GM18861 (cell line): Measurements from ENCODE around the gene NADSYN1.
"Not testable (repeated sequence)": the region's sequence is repeated elsewhere in the genome, so short reads cannot be mapped to it uniquely, and the experiment has no call there.

ENCODE experiments used
- ATAC-seq: cut with Tn5 transposase; IDR thresholded peaks from one replicate; pipeline ENCODE4 v1.9.1; 2021; ENCODE audit not compliant: unreplicated experiment

Gene NADSYN1

DNA sequence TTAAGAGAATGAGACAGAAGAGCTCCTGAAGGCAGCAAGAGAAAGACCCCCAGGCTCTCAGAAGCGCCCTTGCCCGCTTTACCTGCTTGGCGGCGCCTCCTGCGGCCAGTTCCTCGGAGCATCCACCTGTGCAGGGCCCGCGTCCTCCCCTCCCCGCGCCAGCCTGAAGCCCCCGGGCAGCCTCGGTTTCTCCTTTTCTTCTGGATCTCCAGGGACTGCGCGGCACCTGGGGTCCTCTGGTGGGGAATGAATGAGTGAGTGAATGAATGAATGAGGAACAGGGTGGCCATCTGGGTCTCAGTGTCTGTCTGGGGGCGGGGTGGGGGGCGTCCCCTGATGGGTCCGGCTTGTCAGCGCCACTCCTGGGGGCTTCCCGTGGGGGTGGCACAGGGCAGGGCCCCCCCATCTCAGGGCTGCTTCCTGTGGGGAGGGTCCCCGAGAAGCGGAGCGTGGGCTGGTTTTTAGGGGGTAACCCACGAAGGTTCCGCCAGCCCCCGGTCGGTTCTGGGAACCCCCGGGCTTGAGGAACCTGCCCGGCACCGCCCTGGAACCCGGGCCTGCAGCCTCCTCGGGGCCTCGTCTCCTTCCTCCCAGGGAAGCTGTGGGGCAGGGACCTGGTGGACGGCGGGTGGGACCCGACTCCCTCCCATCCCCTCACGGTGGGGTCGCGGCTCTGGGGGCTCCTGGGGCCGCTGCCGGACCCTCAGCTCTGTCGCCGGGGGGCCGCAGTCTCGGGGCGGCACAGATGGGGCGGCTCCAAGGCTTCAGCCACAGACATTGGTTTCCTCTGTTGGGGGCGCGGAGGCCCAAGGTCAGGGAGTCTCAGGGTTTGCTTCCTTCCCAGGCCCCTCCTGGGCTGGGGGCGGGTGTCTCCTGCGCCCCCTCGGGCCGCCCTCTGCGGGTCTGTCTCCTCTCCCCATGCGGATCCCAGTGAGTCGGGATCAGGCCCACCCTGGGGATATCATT is 65.8 kb downstream of the NADSYN1 start:
- ATAC-seq = no peak

DNA sequence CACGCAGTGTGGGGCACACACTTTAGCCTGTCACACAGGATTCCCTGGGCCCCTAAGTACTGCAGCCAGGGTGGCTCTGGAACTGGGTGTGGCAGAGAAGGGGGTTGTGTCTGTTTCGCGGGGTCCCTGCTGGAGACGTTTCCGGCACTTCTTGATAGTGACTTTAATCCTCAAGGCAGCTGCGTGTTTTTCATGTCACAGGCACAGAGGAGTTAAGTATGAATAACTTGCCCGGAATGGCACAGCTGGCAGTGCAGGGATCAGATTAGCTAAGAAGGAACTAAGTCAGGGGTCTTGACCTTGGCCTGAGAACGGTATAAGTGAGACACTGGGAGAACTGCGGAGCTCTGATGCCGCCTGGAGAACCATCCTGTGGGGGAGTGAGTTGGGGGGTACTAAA is 66.5 kb downstream of the NADSYN1 start:
- ATAC-seq = no peak

DNA sequence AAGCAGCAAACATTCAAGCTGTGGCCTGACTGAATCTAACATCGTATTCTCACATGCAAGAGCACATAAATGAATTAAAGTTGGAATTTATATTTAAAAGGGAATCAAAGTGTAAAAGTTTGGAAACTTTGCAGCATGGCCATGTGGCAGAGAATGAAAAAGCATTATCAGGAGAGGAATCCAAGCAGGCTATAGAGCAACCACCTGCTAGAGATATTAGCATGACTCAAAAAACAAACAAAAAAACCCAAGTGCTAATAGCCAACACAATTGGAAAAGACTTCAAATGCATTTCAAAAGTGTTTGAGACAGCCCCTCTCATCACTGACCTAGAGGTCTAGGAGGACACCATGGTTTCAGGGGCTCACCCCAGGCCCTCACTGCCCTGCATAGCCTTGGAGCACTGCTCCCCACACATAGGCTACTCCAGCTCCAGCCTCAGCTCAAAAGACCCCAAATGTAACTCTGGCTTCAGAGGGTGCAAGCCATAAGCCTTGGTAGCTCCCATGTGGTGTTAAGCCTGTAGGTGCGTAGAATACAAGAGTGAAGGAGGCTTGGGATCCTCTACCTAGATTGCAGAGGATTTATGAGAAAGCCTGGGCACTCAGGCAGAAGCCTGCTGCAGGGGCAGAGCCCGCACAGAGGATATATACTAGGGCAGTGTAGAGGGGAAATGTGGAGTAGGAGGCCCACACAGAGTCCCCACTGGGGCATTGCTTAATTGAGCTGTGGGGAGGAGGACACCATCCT is 72.4 kb downstream of the NADSYN1 start:
- ATAC-seq = no peak

GRCh38 chr11:71525938-71526495 is 73.0 kb downstream of the NADSYN1 start:
- no peak for ATAC-seq

DNA sequence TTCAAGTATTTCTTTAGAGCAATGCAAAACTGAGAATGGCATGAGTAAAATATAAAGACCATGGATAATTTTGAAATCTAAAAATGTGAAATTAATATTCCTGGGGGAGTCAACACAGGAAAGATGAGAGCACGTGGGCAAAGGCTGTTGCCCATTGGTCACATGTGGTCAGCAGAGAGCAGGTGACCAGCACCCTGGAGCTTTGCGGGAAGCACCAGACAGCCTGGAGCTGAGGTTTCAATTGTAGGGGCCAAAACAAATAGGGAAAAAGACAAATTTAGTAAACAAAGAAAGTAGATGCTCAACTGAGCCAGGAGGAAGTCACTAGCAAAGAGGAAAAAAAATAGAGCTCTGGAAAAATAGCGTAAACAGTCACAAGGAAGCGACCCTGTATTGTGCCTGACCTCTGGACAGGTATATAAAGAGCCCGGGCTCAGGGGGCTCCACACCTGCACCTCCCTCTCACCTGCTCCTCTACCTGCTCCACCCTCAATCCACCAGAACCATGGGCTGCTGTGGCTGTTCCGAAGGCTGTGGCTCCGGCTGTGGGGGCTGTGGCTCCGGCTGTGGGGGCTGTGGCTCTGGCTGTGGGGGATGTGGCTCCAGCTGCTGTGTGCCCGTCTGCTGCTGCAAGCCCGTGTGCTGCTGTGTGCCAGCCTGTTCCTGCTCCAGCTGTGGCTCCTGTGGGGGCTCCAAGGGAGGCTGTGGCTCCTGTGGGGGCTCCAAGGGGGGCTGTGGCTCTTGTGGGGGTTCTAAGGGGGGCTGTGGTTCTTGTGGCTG is 74.0 kb downstream of the NADSYN1 start, which contains the start of gene KRTAP5-7:
Gene KRTAP5-7, plus strand, starts transcription at position 472 of the 780 bp plus-strand sequence. Its CDS starts 34 bp downstream, at position 506.
- ATAC-seq = not testable (repeated sequence)

DNA sequence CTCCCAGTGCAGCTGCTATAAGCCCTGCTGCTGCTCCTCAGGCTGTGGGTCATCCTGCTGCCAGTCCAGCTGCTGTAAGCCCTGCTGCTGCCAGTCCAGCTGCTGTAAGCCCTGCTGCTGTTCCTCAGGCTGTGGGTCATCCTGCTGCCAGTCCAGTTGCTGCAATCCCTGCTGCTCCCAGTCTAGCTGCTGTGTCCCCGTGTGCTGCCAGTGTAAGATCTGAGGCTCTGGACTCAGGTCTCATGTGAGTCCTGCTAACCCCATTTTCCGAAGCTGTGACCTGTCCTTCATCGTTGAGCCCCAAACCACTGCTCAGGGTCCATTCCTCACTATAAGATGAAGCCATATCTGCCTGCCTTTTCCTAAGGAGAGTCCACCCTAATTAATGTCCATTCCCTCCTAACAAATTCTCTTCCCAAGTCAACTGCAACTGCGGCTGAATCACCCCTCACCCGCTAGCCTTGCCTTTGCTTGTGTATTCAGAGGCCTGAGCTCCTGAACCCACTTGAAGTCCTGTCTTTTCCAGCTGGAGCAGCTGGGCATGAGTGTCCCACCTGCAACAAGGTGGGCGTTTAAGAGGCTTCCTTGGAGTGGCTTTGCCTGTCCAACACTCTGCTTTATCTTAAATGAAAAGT is 74.7 kb downstream of the NADSYN1 start:
- no peak for ATAC-seq

GRCh38 chr11:71530602-71531001 is 77.6 kb downstream of the NADSYN1 start:
- ATAC-seq = no peak

DNA sequence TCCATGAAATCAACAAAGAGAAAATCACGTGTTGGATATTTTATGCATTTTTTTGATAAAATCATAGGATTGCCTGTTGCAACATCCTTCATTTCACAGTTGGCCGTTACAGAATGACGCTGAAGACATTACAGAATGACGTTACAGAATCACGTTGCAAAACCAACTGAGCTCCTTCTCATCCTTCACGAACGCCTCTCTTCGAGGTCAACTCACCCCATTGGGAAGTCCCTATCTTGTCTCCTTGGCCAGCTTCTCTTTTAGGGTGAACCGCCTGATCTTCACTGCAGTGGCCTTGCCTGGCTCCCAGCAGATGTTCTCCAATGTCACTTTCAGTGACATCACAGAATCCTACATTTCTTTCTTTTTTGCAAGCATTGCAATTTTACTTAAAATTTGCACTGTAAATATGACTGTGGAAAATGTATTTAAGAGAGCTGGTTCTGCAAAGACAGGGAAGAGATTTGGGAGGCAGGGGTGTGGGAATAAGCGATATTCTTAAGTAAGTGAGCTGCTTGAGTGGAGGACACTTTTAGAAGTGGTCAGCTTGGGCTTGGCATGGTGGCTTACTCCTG is 79.1 kb downstream of the NADSYN1 start:
- no peak for ATAC-seq

GRCh38 chr11:71534711-71535608 is 82.0 kb downstream of the NADSYN1 start:
- ATAC-seq = not testable (repeated sequence)

- no peak for ATAC-seq
Observed at GRCh38 chr11:71535825-71536224, 82.8 kb downstream of the NADSYN1 start.

DNA sequence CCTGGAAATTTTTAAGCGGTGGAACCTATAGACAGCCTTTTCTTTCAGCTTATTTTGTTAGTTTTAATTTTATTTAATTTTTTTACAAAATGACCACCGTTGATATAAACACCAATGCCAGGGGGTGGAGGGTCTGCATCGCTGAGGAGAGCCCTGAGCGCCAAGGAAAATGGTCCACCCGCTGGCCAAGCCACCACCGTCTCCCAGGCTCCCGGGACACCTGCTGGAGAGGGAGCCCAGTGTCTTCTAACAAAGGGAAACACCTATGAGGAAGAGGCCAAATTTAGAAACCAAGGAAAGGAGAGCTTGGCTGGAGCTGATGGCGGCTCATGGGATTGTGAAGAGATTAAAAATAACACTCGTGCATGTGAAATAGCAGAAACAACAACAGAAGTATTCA is 84.5 kb downstream of the NADSYN1 start:
- ATAC-seq = no peak

DNA sequence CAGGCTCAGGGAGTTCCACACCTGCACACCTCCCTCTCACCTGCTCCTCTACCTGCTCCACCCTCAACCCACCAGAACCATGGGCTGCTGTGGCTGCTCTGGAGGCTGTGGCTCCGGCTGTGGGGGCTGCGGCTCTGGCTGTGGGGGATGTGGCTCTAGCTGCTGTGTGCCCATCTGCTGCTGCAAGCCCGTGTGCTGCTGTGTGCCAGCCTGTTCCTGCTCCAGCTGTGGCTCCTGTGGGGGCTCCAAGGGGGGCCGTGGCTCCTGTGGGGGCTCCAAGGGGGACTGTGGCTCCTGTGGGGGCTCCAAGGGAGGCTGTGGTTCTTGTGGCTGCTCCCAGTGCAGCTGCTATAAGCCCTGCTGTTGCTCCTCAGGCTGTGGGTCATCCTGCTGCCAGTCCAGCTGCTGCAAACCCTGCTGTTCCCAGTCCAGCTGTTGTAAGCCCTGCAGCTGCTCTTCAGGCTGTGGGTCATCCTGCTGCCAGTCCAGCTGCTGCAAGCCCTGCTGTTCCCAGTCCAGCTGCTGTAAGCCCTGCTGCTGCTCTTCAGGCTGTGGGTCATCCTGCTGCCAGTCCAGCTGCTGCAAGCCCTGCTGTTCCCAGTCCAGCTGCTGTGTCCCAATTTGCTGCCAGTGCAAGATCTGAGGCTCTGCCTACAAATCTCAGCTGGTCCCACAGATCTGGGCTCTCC is 85.1 kb downstream of the NADSYN1 start, which contains the start of gene KRTAP5-8:
Gene KRTAP5-8, plus strand, starts transcription at position 49 of the 689 bp plus-strand sequence. Its CDS starts 31 bp downstream, at position 80.
- ATAC-seq = not testable (repeated sequence)

DNA sequence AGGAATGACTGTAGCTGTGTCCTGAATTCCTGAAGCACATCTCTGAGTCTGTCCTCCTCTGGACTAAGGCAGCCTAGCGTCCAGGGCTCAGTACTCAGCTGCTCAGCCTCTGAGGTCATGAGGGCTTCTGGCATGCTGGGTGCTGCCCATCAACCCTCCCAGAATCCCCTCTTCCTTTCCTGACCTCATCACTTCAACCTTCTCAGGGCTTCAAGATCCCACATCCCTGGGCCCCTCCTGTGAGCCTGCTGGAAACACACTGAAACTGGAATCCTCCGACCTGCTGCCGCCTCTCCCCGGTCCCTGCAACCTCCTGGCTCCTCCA is 85.6 kb downstream of the NADSYN1 start:
- no peak for ATAC-seq

GRCh38 chr11:71539017-71539416 is 86.0 kb downstream of the NADSYN1 start:
- no peak for ATAC-seq

DNA sequence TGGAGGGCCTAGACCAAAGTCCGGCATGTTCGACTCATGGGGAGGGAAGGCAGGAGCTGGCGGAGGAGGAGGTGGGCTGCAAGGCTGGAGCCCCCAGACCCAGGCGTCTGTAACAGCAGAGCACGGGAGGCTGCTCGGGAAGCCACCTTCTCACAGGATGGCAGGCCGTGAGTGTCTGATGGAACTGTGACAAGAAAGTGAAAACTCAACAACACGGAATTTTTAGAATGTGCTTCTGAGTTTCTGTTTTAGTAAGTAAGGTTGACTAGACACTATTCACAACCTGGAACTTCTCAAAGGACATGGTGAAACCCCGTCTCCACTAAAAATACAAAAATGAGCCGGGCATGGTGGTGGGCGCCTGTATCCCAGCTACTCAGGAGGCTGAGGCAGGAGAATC is 87.0 kb downstream of the NADSYN1 start:
- ATAC-seq = not testable (repeated sequence)

DNA sequence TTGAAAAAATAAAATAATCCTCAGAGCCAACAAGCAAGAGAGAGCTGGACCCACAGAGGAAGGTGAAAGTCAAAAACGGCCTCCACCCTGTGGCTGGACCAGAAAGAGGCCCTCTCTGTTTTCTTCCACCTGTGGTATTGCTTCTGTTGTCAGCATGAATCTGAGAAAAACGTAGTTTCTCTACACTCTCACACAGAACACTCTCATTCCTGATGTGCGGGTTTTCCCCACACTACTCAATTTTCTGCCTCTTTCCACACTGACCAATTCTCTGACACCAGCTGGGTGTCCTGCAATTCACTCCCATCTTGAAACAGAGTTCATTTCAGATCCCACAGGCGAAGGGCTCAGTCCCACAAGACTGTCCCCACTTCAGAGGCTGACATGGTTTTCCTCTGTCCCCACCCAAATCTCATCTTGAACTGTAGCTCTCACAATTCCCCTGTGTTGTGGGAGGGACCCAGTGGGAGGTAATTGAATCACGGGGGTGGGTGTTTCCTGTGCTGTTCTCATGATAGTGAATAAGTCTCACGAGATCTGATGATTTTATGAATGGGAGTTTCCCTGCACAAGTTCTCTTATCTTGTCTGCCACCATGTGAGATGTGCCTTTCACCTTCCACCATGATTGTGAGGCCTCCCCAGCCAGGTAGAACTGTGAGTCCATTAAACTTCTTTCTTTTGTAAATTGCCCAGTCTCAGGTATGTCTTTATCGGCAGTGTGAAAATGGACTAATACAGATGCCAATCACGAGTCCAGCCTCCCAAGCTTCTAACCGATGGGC is 87.7 kb downstream of the NADSYN1 start:
- not testable (repeated sequence) for ATAC-seq

DNA sequence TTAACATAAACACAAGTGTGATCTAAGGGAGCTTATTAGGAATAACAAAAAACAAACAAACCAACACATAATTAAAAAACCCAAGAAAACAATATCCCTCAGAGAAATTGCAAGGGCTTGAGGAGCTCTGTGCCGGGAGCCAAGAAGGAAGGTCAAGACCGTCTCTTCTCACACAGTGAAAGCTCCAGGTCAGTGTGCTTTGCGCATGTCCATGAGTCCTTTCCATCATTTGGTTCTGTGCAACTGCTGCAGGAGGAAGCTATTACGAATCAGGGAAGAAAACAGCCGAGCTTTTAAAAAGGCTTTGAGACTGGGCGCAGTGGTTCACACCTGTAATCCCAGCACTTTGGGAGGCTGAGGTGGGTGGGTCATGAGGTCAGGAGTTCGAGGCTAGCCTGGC is 89.4 kb downstream of the NADSYN1 start:
- ATAC-seq = no peak
